ENCODE data around the gene PIEZO2.
"Not testable (repeated sequence)": the region's sequence is repeated elsewhere in the genome, so short reads cannot be mapped to it uniquely, and the experiment has no call there.

PIEZO2 gene

GRCh38 chr18:11149441-11150270 lies at the start of gene PIEZO2:
TSS of gene PIEZO2 (minus strand) at chr18:11149569. CDS start at chr18:11148588, 981 bp downstream.
- no peak for DNase-seq (ENCODE audit: low read depth in 2 of 2)

- no peak for DNase-seq (ENCODE audit: low read depth in 2 of 2)
Observed at GRCh38 chr18:11183637-11184036, 34.3 kb upstream of the PIEZO2 start.

- DNase-seq (ENCODE audit: low read depth in 2 of 2), result not testable (repeated sequence)
Observed at GRCh38 chr18:11181629-11182028, 32.3 kb upstream of the PIEZO2 start.

GRCh38 chr18:11179959-11180519 lies 30.7 kb upstream of the PIEZO2 start:
- DNase-seq (ENCODE audit: low read depth in 2 of 2), result no peak

GRCh38 chr18:11178951-11179549 lies 29.7 kb upstream of the PIEZO2 start:
- no peak for DNase-seq (ENCODE audit: low read depth in 2 of 2)

GRCh38 chr18:11177382-11177781 lies 28.0 kb upstream of the PIEZO2 start:
- no peak for DNase-seq (ENCODE audit: low read depth in 2 of 2)

GRCh38 chr18:11176481-11176881 lies 27.1 kb upstream of the PIEZO2 start:
- DNase-seq (ENCODE audit: low read depth in 2 of 2), result no peak

GRCh38 chr18:11175266-11175979 lies 26.1 kb upstream of the PIEZO2 start:
- DNase-seq (ENCODE audit: low read depth in 2 of 2), result no peak

- DNase-seq (ENCODE audit: low read depth in 2 of 2), result not testable (repeated sequence)
Observed at GRCh38 chr18:11174179-11174578, 24.8 kb upstream of the PIEZO2 start.

- DNase-seq (ENCODE audit: low read depth in 2 of 2), result no peak
Observed at GRCh38 chr18:11167778-11168177, 18.4 kb upstream of the PIEZO2 start.

GRCh38 chr18:11165952-11166351 lies 16.6 kb upstream of the PIEZO2 start:
- DNase-seq (ENCODE audit: low read depth in 2 of 2), result no peak

- no peak for DNase-seq (ENCODE audit: low read depth in 2 of 2)
Observed at GRCh38 chr18:11165138-11165537, 15.8 kb upstream of the PIEZO2 start.

GRCh38 chr18:11163665-11164064 lies 14.3 kb upstream of the PIEZO2 start:
- DNase-seq (ENCODE audit: low read depth in 2 of 2), result no peak

- no peak for DNase-seq (ENCODE audit: low read depth in 2 of 2)
Observed at GRCh38 chr18:11162889-11163288, 13.5 kb upstream of the PIEZO2 start.

- no peak for DNase-seq (ENCODE audit: low read depth in 2 of 2)
Observed at GRCh38 chr18:11162462-11162861, 13.1 kb upstream of the PIEZO2 start.

- DNase-seq (ENCODE audit: low read depth in 2 of 2), result no peak
Observed at GRCh38 chr18:11160313-11160712, 10.9 kb upstream of the PIEZO2 start.

- no peak for DNase-seq (ENCODE audit: low read depth in 2 of 2)
Observed at GRCh38 chr18:11159844-11160243, 10.5 kb upstream of the PIEZO2 start.

- DNase-seq (ENCODE audit: low read depth in 2 of 2), result no peak
Observed at GRCh38 chr18:11156978-11157377, 7.6 kb upstream of the PIEZO2 start.

GRCh38 chr18:11155034-11155759 lies 5.8 kb upstream of the PIEZO2 start:
- no peak for DNase-seq (ENCODE audit: low read depth in 2 of 2)

GRCh38 chr18:11154368-11154989 lies 5.1 kb upstream of the PIEZO2 start:
- no peak for DNase-seq (ENCODE audit: low read depth in 2 of 2)

GRCh38 chr18:11153097-11153496 lies 3.7 kb upstream of the PIEZO2 start:
- no peak for DNase-seq (ENCODE audit: low read depth in 2 of 2)
